Activated B cell treated with CpG ODN at 0.5 μM for 24 hours (primary cell): ENCODE data around the gene KIF22. TPM values are rescaled to one million over a fixed set of nuclear protein-coding genes. Genes with fewer than 3 reads are reported as not detected.
"Not testable (repeated sequence)": the region's sequence is repeated elsewhere in the genome, so short reads cannot be mapped to it uniquely, and the experiment has no call there.

Experiments
- ATAC-seq: fragments of 200-7000 bp; cut with Tn5 transposase; one replicate; pipeline ENCODE4 v1.10.0; 2021; ENCODE audit warnings: low read depth, mild to moderate bottlenecking, moderate library complexity
- CTCF ChIA-PET: fragments of 350-600 bp; sonication (Branson Sonifier 250); formaldehyde crosslinking; loops from one replicate; lab custom pipeline; 2021; ENCODE audit warnings: antibody characterized with exemption; lab: Charles Lee
- POLR2A ChIA-PET: fragments of 350-600 bp; sonication (Branson Sonifier 250); formaldehyde crosslinking; loops from one replicate; lab custom pipeline; 2021; ENCODE audit warnings: antibody characterized with exemption; lab: Charles Lee
- DNase-seq: peaks from one replicate; pipeline ENCODE4 v3.0.0; 2022
- H3K27ac Mint-ChIP-seq: one replicate; pipeline ENCODE4 v1.8.0; 2020; ENCODE audit warnings: mixed read lengths
- H3K27me3 Mint-ChIP-seq: one replicate; pipeline ENCODE4 v1.8.0; 2021; ENCODE audit warnings: mixed read lengths
- H3K36me3 Mint-ChIP-seq: one replicate; pipeline ENCODE4 v1.8.0; 2021; ENCODE audit warnings: low read depth, mixed read lengths
- H3K4me1 Mint-ChIP-seq: one replicate; pipeline ENCODE4 v1.8.0; 2021; ENCODE audit warnings: mixed read lengths
- H3K4me3 Mint-ChIP-seq: one replicate; pipeline ENCODE4 v1.8.0; 2020; ENCODE audit warnings: mild to moderate bottlenecking, mixed read lengths
- H3K9me3 Mint-ChIP-seq: one replicate; pipeline ENCODE4 v1.8.0; 2020; ENCODE audit warnings: mixed read lengths
- intact Hi-C: fragments of 100-400 bp; cut with micrococcal nuclease; formaldehyde crosslinking; loops from one replicate; pipeline ENCODE4 v1.15.1; 2024
- total RNA-seq: library from RNA; stranded (reverse); gene quantifications from 2 replicates; pipeline ENCODE4 v1.2.3, GENCODE V29; 2022
- TF ChIP-seq, protein P1 (sequence below): fragments of 200-600 bp; IDR thresholded peaks from one replicate; pipeline ENCODE4 v1.8.0; 2022; ENCODE audit warnings: antibody characterized with exemption, mild to moderate bottlenecking

The KIF22 gene
- total RNA-seq, 1 donor from 2014 or later, result 40.1 TPM

DNA sequence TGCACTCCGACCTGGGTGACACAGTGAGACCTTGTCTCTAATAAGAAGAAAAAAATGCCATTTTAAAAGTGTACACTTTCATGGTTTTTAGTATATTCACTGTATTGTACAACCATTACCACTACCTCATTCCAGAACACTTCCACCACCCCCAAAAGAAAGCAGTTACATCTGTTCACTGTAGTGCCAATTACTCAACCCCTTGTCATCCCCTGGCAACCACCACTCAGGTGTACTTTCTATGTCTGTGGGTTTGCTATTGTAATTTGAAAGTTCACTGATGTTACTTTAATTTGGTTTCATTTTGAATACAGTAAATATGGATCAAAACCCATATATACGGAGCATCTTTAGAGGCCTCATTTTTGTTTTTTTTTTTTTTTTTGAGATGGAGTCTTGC lies 6.4 kb upstream of the KIF22 start:
- CTCF ChIA-PET, result interaction anchor here (0.8 to 2.1 kb wide), 5 partner anchors 16 to 86 kb away, joined by 3 to 5 read pairs (median 4); partner anchors contain the start of gene PAGR1
- no peak for ATAC-seq
- TF ChIP-seq, protein P1, sequence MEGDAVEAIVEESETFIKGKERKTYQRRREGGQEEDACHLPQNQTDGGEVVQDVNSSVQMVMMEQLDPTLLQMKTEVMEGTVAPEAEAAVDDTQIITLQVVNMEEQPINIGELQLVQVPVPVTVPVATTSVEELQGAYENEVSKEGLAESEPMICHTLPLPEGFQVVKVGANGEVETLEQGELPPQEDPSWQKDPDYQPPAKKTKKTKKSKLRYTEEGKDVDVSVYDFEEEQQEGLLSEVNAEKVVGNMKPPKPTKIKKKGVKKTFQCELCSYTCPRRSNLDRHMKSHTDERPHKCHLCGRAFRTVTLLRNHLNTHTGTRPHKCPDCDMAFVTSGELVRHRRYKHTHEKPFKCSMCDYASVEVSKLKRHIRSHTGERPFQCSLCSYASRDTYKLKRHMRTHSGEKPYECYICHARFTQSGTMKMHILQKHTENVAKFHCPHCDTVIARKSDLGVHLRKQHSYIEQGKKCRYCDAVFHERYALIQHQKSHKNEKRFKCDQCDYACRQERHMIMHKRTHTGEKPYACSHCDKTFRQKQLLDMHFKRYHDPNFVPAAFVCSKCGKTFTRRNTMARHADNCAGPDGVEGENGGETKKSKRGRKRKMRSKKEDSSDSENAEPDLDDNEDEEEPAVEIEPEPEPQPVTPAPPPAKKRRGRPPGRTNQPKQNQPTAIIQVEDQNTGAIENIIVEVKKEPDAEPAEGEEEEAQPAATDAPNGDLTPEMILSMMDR, result no peak
- Mint-ChIP-seq H3K27ac (no peak overlapping the region), H3K4me3 (no peak overlapping the region), H3K27me3 (no peaks in the 10 kb centered on the region), H3K9me3 (no peaks in the 10 kb centered on the region), H3K4me1 (peaks cover 14% of the 10 kb centered on the region), H3K36me3 (no peaks in the 10 kb centered on the region)
- POLR2A ChIA-PET, result interaction anchor here (0.7 to 1.6 kb wide), 5 partner anchors 11 to 915 kb away, joined by 3 to 9 read pairs (median 4); partner anchors contain the start of gene PAGR1
- intact Hi-C loops, result no loop called here
- DNase-seq, result no peak

DNA sequence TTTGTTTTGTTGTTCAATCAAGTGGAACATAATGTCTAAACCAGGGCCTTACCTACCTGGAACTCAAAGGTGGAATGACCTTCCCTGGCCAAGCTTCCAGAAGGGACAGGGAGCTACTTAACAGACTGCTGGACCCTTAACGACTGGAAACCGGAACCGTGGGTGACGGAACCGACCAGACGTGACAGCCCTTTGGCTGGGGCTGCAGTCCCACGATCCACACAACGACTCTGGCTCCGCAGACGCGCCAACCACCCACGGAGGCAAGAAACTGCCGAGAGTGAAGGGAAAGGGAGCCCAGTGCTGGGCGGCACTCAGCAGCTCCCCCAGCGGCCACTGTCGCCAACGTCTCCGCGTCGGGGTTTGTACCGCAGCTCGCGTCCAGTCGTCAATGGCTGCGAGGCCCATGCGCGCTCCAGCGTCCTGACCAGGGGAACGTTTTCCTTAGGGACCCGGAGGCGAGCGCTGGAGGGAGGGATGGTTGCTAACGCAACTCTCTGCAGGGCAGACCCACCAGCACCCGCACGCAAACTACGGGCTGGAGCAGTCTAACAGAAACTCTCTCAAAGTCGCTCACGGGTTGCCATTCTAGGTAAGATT lies 5.5 kb upstream of the KIF22 start:
- intact Hi-C loops, result no loop called here
- ChIA-PET CTCF (interaction anchor here (0.8 to 2.1 kb wide), 13 partner anchors 12 to 87 kb away, joined by 3 to 5 read pairs (median 4); partner anchors contain the start of gene PAGR1), POLR2A (interaction anchor here (0.5 to 2.3 kb wide), 10 partner anchors 12 to 915 kb away, joined by 3 to 14 read pairs (median 4); partner anchors contain the start of gene PAGR1)
- H3K27ac Mint-ChIP-seq, result peak overlapping the region; percentile 46
- DNase-seq (peak; percentile 65), ATAC-seq (peak; percentile 98)
- peaks cover 18% of the 10 kb centered on the region for H3K4me1 Mint-ChIP-seq
- TF ChIP-seq, protein P1, result peak; percentile 47
- H3K36me3 Mint-ChIP-seq, result no peaks in the 10 kb centered on the region
- no peaks in the 10 kb centered on the region for H3K9me3 Mint-ChIP-seq
- H3K27me3 Mint-ChIP-seq, result no peaks in the 10 kb centered on the region
- peak overlapping the region; percentile 68 for H3K4me3 Mint-ChIP-seq

DNA sequence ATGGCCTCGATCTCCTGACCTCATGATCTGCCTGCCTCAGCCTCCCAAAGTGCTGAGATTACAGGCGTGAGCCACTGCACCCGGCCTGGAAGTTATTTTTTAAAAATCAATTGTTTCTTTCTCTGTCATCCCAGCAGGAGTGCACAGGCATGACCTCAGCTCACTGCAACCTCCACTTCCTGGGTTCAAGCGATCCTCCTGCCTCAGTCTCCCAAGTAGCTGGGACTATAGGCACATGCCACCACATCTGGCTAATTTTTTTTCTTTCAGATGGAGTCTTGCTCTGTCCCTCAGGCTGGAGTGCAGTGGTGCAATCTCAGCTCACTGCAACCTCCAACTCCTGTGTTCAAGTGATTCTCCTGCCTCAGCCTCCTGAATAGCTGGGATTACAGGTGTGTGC lies 3.4 kb upstream of the KIF22 start:
- H3K27ac Mint-ChIP-seq, intact Hi-C loops, H3K9me3 Mint-ChIP-seq, DNase-seq, ATAC-seq, H3K27me3 Mint-ChIP-seq, H3K36me3 Mint-ChIP-seq, H3K4me3 Mint-ChIP-seq: not testable (repeated sequence)
- ChIA-PET CTCF (interaction anchor here (1.0 kb wide), 1 partner anchor 31 kb away, joined by 3 read pairs; no protein-coding TSS in a partner anchor), POLR2A (interaction anchor here (1.1 to 1.2 kb wide), 2 partner anchors 16 to 41 kb away, joined by 3 read pairs; no protein-coding TSS in a partner anchor)
- peaks cover 36% of the 10 kb centered on the region for H3K4me1 Mint-ChIP-seq

DNA sequence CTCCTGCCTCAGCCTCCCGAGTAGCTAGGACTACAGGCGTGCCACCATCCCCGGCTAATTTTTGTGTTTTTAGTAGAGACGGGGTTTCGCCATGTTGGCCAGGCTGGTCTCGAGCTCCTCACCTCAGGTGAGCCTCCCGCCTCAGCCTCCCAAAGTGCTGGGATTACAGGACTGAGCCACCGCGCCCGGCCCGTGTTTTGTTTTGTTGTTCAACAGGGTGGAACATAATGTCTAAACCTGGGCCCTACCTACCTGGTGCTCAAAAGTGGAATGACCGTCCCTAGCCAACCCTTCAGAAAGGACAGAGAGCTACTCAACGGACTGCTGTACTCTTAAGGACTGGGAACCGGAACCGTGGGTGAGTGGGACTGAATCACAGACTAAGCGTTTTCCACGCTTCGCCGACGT lies 772 bp upstream of the KIF22 start:
- H3K4me1 Mint-ChIP-seq, result peaks cover 40% of the 10 kb centered on the region
- intact Hi-C loops, result loop anchor here (1.0 to 5.0 kb wide), 9 partner anchors 18 to 207 kb away; partner anchors contain the start of genes CDIPT, INO80E and PAGR1
- TF ChIP-seq, protein P1, result no peak

DNA sequence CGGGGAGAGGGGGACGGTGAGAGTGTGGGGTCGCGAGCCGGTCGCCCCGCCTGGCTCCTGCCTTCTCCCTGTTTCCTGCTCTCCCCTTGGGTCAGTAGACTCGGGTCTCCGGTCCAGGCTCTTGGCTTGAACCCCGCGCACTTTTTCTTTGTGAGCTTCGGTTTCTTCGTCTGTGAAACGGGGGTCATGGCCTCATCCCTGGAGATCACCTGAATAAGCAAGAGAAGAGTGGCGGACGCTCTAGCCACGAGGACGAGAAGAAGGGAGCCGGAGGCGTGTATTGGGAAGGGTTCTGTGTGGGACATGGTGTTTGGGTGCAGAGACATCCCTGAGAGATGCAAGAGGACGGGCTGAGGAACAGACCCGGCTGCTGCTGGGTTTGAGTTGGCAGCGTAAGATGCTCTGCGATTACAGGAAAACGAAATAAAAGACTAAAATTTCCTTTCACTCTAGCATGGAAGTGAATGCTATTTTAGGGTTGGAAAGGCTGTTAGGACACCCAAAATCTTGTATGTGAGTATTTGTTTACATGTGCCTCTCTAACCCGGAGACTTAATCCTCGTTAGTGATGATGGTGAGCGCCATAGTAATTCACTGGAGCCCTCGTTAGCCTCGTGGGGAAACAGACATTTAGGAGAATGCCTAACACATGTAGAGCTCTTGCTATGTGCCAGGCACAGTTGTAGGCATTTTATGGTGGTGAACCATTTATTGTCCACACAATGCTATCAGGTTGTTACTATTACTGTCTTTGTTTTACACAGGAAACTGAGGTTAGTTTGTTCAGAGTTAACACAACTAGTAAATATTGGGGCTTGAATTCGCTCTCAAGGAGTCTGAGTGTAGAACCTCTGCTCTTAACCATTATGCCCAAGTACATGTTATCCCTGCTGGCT lies 646 bp downstream of the KIF22 start:
- CTCF ChIA-PET, result interaction anchor here (0.8 to 3.4 kb wide), 9 partner anchors 11 to 240 kb away, joined by 3 to 24 read pairs (median 4); partner anchors contain the start of gene PAGR1
- Mint-ChIP-seq H3K27ac (peak overlapping the region; percentile 93), H3K27me3 (no peaks in the 10 kb centered on the region), H3K4me3 (peak overlapping the region; percentile 98), H3K4me1 (peaks cover 30% of the 10 kb centered on the region), H3K36me3 (peaks cover 6% of the 10 kb centered on the region), H3K9me3 (no peaks in the 10 kb centered on the region)
- DNase-seq, result no peak
- ATAC-seq, result peak; percentile 1
- TF ChIP-seq, protein P1, result no peak
- intact Hi-C loops, result loop anchor here (1.0 to 5.0 kb wide), 9 partner anchors 16 to 206 kb away; partner anchors contain the start of genes CDIPT, INO80E and PAGR1
- POLR2A ChIA-PET, result interaction anchor here (0.6 to 3.0 kb wide), 19 partner anchors 11 to 1319 kb away, joined by 3 to 58 read pairs (median 6); partner anchors contain the start of genes ALDOA, DCTPP1, KCTD13 and MAZ

More for the DNA sequence above, 772 bp upstream of the KIF22 start:
- ATAC-seq (no peak), DNase-seq (no peak)
- Mint-ChIP-seq H3K36me3 (peaks cover 6% of the 10 kb centered on the region), H3K27ac (peak overlapping the region; percentile 93), H3K9me3 (no peaks in the 10 kb centered on the region), H3K4me3 (peak overlapping the region; percentile 98), H3K27me3 (no peaks in the 10 kb centered on the region)
- POLR2A ChIA-PET, result interaction anchor here (0.6 to 3.0 kb wide), 26 partner anchors 8 to 958 kb away, joined by 3 to 58 read pairs (median 6); partner anchors contain the start of genes ALDOA, CDIPT, CORO1A and DCTPP1
- CTCF ChIA-PET, result interaction anchor here (0.7 to 3.4 kb wide), 10 partner anchors 14 to 89 kb away, joined by 3 to 24 read pairs (median 4); partner anchors contain the start of gene PAGR1
